ENCODE results near the gene PHOX2A.

DNA sequence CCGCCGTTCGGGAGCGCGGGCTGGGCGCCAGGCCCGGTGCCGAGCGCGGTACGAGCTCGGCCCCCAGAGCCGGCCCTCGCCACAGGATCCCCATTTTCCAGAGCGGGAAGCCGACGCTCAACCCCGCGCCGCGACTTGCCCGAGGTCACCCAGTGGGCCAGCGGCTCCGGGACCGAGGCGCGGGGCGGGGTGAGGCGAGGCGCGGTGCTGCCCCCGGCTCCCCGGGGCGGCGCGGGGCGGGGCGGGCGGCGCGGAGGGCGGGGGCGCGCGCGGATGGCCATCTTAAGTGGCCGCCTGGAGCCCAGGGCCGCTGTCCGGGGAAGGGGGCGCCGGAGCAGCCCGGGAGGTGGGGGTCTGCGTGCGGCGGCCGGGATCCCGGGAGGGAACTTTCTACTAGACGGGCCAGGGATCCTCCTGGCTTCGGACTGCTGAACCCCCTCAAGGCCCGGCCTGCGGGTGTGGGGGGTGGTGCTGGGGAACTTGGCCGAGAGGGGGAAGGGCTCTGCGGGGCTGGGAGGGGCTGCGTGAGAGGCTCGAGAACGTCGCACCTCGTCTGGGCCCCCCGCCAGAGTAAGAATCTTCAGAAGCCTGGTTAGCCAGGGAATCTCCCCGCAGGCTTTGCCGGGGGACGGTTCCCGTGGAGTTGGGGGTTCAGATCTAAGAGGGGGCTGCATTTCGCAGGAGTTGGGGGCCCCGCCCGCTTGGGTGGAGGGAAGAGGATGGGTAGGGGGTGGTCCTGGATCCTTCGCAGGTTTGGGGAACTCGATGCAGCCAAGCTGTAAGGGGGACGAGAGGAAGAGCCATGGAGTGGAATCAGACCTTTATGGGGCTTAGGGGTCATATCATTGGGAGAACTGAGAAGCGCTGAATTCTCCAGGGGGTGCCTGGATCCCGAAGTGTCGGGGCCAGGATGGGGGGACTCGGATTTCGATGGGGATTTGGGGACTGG, 20.1 kb downstream of the PHOX2A start:
- TF ChIP-seq, protein P1, sequence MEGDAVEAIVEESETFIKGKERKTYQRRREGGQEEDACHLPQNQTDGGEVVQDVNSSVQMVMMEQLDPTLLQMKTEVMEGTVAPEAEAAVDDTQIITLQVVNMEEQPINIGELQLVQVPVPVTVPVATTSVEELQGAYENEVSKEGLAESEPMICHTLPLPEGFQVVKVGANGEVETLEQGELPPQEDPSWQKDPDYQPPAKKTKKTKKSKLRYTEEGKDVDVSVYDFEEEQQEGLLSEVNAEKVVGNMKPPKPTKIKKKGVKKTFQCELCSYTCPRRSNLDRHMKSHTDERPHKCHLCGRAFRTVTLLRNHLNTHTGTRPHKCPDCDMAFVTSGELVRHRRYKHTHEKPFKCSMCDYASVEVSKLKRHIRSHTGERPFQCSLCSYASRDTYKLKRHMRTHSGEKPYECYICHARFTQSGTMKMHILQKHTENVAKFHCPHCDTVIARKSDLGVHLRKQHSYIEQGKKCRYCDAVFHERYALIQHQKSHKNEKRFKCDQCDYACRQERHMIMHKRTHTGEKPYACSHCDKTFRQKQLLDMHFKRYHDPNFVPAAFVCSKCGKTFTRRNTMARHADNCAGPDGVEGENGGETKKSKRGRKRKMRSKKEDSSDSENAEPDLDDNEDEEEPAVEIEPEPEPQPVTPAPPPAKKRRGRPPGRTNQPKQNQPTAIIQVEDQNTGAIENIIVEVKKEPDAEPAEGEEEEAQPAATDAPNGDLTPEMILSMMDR (IDR thresholded peaks at IDR 0.05) = peak in 2 of 4 experiments; percentile 4 to 9
- TF ChIP-seq POLR2A (IDR thresholded peaks at IDR 0.05) = peak in 1 of 2 donors; percentile 6

Measured in uterus (tissue), 2 donors.